Transverse colon (tissue), 3 donors: ENCODE data around the gene EHMT1.

Experiments used
- CTCF ChIP-seq, 5 experiments: fragments of 200-600 bp in 3 of 5; fragments of 450-650 bp in 2 of 5; sonication (generic) in 3 of 5; IDR thresholded peaks; 1 replicate in 2 of 5; 2 replicates in 3 of 5; pipeline ENCODE4 v1.5.1; 2016 to 2017; ENCODE audit warnings: antibody characterized with exemption in 5 of 5, inconsistent platforms in 3 of 5, mild to moderate bottlenecking in 2 of 5, moderate library complexity in 1 of 5
- POLR2A ChIP-seq: fragments of 450-650 bp; IDR thresholded peaks from one replicate; pipeline ENCODE4 v1.6.1; 2016; ENCODE audit warnings: antibody characterized with exemption, mild to moderate bottlenecking, moderate library complexity

GRCh38 chr9:137588311-137588710, 30.5 kb upstream of the EHMT1 start:
- TF ChIP-seq CTCF (IDR thresholded peaks at IDR 0.05) (no peak), POLR2A (no peak)
